Caco-2 (cell line): ENCODE data around the gene CRYBA4. TPM values are rescaled to one million over a fixed set of nuclear protein-coding genes. Genes with fewer than 3 reads are reported as not detected.

Source experiments
- BruUV-seq: library from RNA; stranded (reverse); fragments of 400-500 nt; replicated peaks from 2 replicates; lab custom pipeline; 2021; lab: Mats Ljungman, UMichigan
- CTCF ChIA-PET: fragments of 300-600 bp; sonication (Branson Sonifier 250); formaldehyde crosslinking; loops from one replicate; lab custom pipeline; 2022; ENCODE audit warnings: antibody characterized with exemption; lab: Charles Lee
- POLR2A ChIA-PET: fragments of 300-600 bp; sonication (Branson Sonifier 250); formaldehyde crosslinking; loops from one replicate; lab custom pipeline; 2022; ENCODE audit warnings: antibody characterized with exemption; lab: Charles Lee
- DNase-seq, 2 experiments: peaks; one replicate each; pipeline versions ENCODE4 v3.0.0 to v3.0.0-alpha.2; 2020 to 2022
- H3K27me3 ChIP-seq: replicated peaks from 2 replicates; pipeline ENCODE4 v1.6.0; 2011; ENCODE audit warnings: low read length; ENCODE audit not compliant: control insufficient read depth, insufficient read depth
- H3K36me3 ChIP-seq: 2 replicates; pipeline ENCODE4 v1.5.1; 2011; ENCODE audit warnings: low read length; ENCODE audit not compliant: control insufficient read depth, insufficient read depth
- H3K4me1 ChIP-seq: fragments of 250-450 bp; sonication (Bioruptor Pico); 2 replicates; pipeline ENCODE4 v1.5.1; 2020; ENCODE audit warnings: mild to moderate bottlenecking
- H3K4me3 ChIP-seq: 2 replicates; pipeline ENCODE4 v1.5.1; 2011; ENCODE audit warnings: low read depth, mild to moderate bottlenecking, control low read depth, low read length
- H3K9me3 ChIP-seq: fragments of 250-450 bp; sonication (Bioruptor Pico); 2 replicates; pipeline ENCODE4 v1.5.1; 2020; ENCODE audit warnings: mild to moderate bottlenecking, moderate library complexity
- H3K27ac Mint-ChIP-seq: one replicate; pipeline ENCODE4 v1.8.0; 2022; ENCODE audit warnings: mixed read lengths; ENCODE audit not compliant: unreplicated experiment
- H3K27me3 Mint-ChIP-seq: one replicate; pipeline ENCODE4 v1.8.0; 2022; ENCODE audit warnings: mixed read lengths; ENCODE audit not compliant: insufficient read depth, unreplicated experiment
- H3K36me3 Mint-ChIP-seq: one replicate; pipeline ENCODE4 v1.8.0; 2022; ENCODE audit warnings: mild to moderate bottlenecking, mixed read lengths; ENCODE audit not compliant: insufficient read depth, unreplicated experiment
- H3K4me1 Mint-ChIP-seq: one replicate; pipeline ENCODE4 v1.8.0; 2022; ENCODE audit warnings: low read depth, mixed read lengths; ENCODE audit not compliant: unreplicated experiment
- H3K4me3 Mint-ChIP-seq: one replicate; pipeline ENCODE4 v1.8.0; 2022; ENCODE audit warnings: mild to moderate bottlenecking, moderate library complexity, mixed read lengths; ENCODE audit not compliant: unreplicated experiment
- H3K9me3 Mint-ChIP-seq: one replicate; pipeline ENCODE4 v1.8.0; 2022; ENCODE audit warnings: mixed read lengths; ENCODE audit not compliant: unreplicated experiment
- CTCF ChIP-seq, 2 experiments: fragments of 200-600 bp in 1 of 2; IDR thresholded peaks; 1 replicate in 1 of 2; 2 replicates in 1 of 2; pipeline versions ENCODE4 v1.5.1 to v1.8.0; 2011 to 2022; ENCODE audit warnings: antibody characterized with exemption in 1 of 2, control low read depth in 1 of 2, inconsistent platforms in 1 of 2, low read depth in 1 of 2, low read length in 1 of 2, mild to moderate bottlenecking in 1 of 2, moderate library complexity in 1 of 2; ENCODE audit not compliant: insufficient read depth in 1 of 2, severe bottlenecking in 1 of 2, unreplicated experiment in 1 of 2
- intact Hi-C: fragments of 100-400 bp; cut with micrococcal nuclease; formaldehyde crosslinking; loops from one replicate; pipeline ENCODE4 v1.10.0; 2022; ENCODE audit not compliant: unreplicated experiment
- total RNA-seq: library from RNA; stranded (reverse); gene quantifications from 2 replicates; pipeline ENCODE4 v1.2.3, GENCODE V29; 2022

Gene CRYBA4
- total RNA-seq, 1 experiment from 2014 or later, result 0.68 TPM

GRCh38 chr22:26636296-26636695 is 14.5 kb downstream of the CRYBA4 start:
- no peak for TF ChIP-seq CTCF (IDR thresholded peaks at IDR 0.05; ENCODE audit: insufficient read depth in 1 of 2, low read depth in 1 of 2, low read length in 1 of 2, severe bottlenecking in 1 of 2, unreplicated experiment in 1 of 2)
- Mint-ChIP-seq H3K9me3 (peaks cover 6% of the 10 kb centered on the region), H3K36me3 (no peaks in the 10 kb centered on the region), H3K4me3 (no peak overlapping the region), H3K4me1 (peaks cover 7% of the 10 kb centered on the region), H3K27me3 (peaks cover 7% of the 10 kb centered on the region), H3K27ac (no peak overlapping the region)
- Histone ChIP-seq H3K4me3 (no peak overlapping the region), H3K9me3 (no peaks in the 10 kb centered on the region), H3K36me3 (no peaks in the 10 kb centered on the region), H3K4me1 (peaks cover 3% of the 10 kb centered on the region; the same call in 1 of the 2 replicates), H3K27me3 (no peaks in the 10 kb centered on the region)
- intact Hi-C loops, result no loop called here
- no peak for DNase-seq
- ChIA-PET POLR2A (no interaction called here), CTCF (no interaction called here)
- no TSS peak for BruUV-seq

- H3K9me3 ChIP-seq, result no peaks in the 10 kb centered on the region
- no peaks in the 10 kb centered on the region; the same call in none of the 2 replicates for H3K27me3 ChIP-seq
- no peak for DNase-seq
- peaks cover 15% of the 10 kb centered on the region for H3K27me3 Mint-ChIP-seq
- no peak for TF ChIP-seq CTCF (IDR thresholded peaks at IDR 0.05; ENCODE audit: insufficient read depth in 1 of 2, low read depth in 1 of 2, low read length in 1 of 2, severe bottlenecking in 1 of 2, unreplicated experiment in 1 of 2)
- no peaks in the 10 kb centered on the region for H3K36me3 Mint-ChIP-seq
- no peak overlapping the region for H3K4me3 Mint-ChIP-seq
- 0 out of 2 replicates have a peak, but pooled peaks cover 4% of the 10 kb centered on the region for H3K4me1 ChIP-seq
- H3K4me1 Mint-ChIP-seq, result peaks cover 7% of the 10 kb centered on the region
- no peaks in the 10 kb centered on the region for H3K36me3 ChIP-seq
- H3K9me3 Mint-ChIP-seq, result no peaks in the 10 kb centered on the region
- no peak overlapping the region for H3K4me3 ChIP-seq
- BruUV-seq, result no TSS peak
- intact Hi-C loops, result no loop called here
- H3K27ac Mint-ChIP-seq, result no peak overlapping the region
- POLR2A ChIA-PET, result no interaction called here
- CTCF ChIA-PET, result interaction anchor here (1.1 kb wide), 1 partner anchor 14 kb away, joined by 3 read pairs; no protein-coding TSS in a partner anchor
Observed at GRCh38 chr22:26642465-26643417, 21.0 kb downstream of the CRYBA4 start.

- Mint-ChIP-seq H3K36me3 (no peaks in the 10 kb centered on the region), H3K27ac (no peak overlapping the region), H3K4me1 (peaks cover 7% of the 10 kb centered on the region), H3K27me3 (peaks cover 16% of the 10 kb centered on the region), H3K9me3 (no peaks in the 10 kb centered on the region), H3K4me3 (no peak overlapping the region)
- no peak for DNase-seq
- no peaks in the 10 kb centered on the region; the same call in none of the 2 replicates for H3K27me3 ChIP-seq
- ChIA-PET POLR2A (no interaction called here), CTCF (interaction anchor here (0.6 to 1.1 kb wide), 3 partner anchors 10 to 15 kb away, joined by 3 read pairs; no protein-coding TSS in a partner anchor)
- H3K4me3 ChIP-seq, result no peak overlapping the region
- no peak for TF ChIP-seq CTCF (IDR thresholded peaks at IDR 0.05; ENCODE audit: insufficient read depth in 1 of 2, low read depth in 1 of 2, low read length in 1 of 2, severe bottlenecking in 1 of 2, unreplicated experiment in 1 of 2)
- no TSS peak for BruUV-seq
- intact Hi-C loops, result no loop called here
- H3K9me3 ChIP-seq, result no peaks in the 10 kb centered on the region
- H3K36me3 ChIP-seq, result no peaks in the 10 kb centered on the region
- H3K4me1 ChIP-seq, result 0 out of 2 replicates have a peak, but pooled peaks cover 4% of the 10 kb centered on the region
Observed at GRCh38 chr22:26643418-26644100, 21.8 kb downstream of the CRYBA4 start.
